HG02759 (cell line): ENCODE results near the gene DGLUCY.
A peak's percentile ranks its signal among the peaks of the same experiment; 100 is the strongest.
"Not testable (repeated sequence)": the region's sequence is repeated elsewhere in the genome, so short reads cannot be mapped to it uniquely, and the experiment has no call there.

ENCODE experiments used
- ATAC-seq: cut with Tn5 transposase; IDR thresholded peaks from one replicate; pipeline ENCODE4 v1.9.1; 2021; ENCODE audit warnings: mild to moderate bottlenecking, moderate library complexity; ENCODE audit not compliant: unreplicated experiment

Gene DGLUCY

DNA sequence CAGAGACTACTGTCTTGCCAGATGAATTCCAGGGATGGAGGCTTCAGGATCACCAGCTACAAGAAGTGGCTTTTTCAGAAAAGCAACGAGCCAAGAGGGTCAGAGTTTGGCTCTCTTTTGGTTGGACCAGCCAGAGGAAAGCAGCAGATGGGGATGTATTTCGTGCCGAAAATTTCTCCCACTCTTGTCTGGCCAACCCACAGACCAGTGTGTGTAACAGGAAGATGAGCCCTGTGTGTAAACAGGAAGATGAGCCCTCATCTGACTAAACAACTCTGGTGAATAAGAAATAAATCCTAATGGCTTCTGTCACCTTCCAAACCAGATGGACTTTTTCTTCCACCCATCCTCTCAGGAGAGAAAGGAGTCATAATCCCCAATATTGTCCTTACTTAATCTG lies 117.6 kb downstream of the DGLUCY start:
- no peak for ATAC-seq

DNA sequence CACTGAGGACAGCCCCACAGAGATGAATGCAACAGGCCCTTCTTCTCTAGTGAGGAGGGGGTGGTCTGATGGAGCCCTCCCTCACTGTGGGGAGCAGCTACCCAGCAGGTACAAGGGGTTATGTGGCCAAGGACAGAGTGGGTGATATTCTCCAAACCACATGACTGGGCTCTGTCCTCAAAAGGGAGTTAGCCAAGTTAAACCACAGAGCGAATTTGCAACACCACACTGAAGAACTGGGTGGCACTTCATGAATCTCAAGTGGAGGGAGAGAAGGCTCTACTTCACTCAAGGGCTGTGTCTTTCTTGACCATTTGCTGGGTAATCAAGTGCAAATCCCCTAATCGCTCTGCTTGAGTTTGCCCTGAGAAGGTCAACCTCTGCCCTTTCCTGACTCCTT lies 118.2 kb downstream of the DGLUCY start:
- no peak for ATAC-seq

DNA sequence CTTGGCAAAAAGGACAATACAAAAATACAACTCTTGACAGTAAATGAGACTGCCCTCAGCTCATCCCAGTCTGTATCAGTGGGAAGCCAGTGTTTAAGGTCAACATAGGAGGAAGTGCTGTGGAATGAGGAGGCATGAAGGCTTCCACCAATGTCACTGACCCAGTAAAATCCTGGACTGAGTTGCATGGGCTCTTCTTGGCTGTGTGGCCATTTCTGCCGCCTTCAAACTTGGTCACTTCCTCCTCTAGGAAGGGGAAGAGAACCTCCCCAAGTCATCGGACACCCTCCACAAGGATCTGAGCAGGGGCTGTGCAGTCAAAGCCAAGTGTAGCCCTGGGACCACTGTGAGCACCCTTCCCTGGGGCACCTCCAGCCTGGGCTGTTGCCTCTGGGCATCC lies 118.7 kb downstream of the DGLUCY start:
- no peak for ATAC-seq

DNA sequence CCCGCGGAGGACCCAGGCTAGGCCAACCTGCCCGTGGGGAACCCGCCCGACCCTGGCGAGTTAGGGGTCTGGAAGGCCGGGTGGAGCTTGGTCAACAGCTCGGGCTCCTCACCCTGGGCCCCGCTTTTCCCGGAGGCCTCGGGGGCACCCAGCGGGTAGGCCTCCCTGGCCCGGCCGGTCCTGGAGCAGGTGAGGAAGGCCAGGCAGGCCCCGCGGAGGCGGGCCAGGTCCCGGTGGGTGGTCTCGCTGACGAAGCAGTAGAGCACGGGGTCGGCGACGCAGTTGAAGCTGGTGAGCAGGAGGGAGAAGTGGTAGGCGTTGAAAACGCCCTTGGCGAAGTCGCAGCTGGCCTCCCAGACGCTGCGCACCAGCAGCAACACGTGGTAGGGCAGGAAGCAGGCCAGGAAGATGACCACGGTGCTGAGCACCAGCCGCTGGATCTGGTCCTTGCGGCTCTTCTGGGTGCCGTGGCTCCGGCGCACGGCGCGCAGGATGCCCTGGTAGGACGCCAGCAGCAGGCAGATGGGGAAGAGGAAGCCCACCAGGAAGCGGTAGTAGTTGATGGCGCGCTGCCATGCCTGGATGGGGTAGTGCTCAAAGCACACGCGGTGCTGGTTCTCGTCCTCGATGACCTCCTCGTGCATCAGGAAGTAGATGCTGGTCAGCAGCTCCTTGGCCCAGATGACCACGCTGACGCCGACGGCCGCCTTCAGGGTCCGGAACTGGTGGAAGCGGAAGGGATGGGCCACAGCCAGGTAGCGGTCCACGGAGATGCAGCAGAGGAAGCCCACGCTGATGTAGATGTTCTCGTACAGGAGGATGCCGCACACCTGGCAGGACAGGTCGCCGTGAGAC lies 120.3 kb downstream of the DGLUCY start:
- no peak for ATAC-seq

DNA sequence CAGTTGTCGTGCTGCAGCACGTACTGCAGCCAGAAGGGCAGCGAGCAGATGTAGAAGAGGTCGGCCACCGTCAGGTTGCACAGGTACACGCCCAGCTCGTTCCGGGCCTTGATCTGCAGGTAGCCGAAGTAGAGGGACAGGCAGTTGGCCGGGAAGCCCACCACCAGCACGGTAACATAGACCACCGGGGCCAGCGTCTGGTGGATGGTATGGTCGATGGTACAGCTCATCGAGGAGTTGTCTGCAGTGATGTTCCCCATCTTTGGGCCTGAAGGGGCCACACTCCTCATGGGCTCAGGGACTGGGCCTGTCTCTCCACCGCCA lies 120.9 kb downstream of the DGLUCY start:
- no peak for ATAC-seq

DNA sequence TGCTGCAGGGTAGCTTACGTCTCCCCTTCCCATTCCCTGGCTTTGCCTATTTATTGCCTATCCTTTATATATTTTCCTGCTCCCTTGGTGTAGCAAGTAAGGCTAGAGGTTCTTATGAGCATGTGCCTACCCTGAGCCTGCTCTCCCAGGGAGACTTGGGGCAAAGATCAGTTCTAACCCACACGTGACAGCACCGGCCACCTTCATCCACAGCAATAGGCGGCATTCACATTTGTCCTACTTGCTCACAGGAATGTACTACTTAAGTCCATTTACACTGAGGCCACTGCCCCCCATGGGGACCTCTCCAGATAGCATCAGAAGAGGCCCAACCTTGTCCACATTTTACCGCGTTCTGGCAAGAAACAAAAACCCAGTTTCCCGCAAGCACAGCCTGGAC lies 122.0 kb downstream of the DGLUCY start:
- ATAC-seq, result no peak

DNA sequence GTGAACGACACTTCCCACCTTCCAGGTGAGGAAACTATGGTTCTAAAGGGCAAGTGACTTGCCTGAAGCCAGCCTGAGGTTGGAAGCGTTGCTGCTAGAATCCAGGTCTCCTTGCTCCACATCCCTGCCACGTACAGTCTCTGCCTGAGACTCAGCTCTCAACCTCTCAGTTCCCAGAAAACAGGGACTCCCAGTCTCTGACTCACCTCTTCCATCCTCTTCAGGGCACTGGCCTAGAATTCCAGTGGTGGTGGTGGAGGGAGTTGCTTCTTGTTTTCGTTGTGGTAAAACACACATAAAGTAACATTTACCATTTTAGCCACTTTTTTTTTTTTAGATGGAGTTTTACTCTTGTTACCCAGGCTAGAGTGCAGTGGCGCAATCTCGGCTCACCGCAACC lies 123.3 kb downstream of the DGLUCY start:
- no peak for ATAC-seq

DNA sequence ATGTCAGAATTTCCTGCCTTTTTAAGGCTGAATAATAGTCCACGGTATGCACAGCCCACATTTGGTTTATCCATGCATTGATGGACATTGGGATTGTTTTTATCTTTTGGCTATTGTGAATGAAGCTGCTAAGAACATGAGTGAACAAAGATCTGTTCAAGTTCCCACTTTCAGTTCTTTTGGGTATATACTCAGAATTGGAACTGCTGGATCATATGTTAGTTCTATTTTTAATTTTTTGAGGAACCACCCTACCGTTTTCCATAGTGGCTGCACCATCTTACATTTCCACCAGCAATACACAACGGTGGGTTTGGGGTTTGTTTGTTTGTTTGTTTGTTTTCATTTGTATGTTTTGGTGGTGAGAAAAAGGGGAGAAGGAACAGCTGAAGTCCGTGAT lies 124.2 kb downstream of the DGLUCY start:
- no peak for ATAC-seq

DNA sequence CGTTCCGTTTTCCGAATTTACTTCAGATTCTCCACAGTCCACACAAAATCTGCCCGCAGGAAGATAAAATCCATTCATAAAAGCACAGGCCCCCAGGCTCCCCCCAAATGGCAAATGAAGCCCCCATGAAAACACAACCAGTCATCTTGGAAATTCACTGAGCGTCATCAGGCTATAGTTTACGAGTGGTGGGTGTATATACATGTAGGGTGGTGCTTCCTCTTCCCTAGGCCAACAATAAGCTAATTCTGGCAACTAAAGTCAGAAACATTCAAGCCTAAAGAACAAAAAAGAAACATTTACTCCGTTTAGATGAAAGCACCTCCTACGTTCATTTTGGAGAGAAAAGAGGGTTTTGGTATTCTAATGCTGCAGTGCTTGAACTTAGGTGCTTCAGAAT lies 124.8 kb downstream of the DGLUCY start:
- no peak for ATAC-seq

DNA sequence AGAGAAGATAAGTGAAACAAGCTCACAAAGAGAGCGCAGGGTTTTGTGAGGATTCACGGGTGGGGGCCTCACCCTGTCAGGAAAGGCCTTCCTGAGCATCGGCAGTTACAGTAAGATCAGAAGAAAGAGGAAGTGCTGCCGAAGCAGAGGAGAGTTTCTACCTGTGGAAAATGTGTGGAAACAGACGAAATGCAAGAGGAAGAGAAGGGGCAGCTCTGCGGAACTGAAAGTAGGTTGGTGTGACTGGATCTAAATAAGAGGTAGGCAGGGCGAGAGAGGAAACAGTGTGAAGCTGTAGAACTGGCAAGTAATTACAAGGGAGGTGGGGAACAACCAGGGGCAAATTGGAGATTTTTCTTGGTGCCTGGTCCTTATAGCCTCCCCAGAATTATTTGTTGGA lies 128.0 kb downstream of the DGLUCY start:
- peak; percentile 61 for ATAC-seq

DNA sequence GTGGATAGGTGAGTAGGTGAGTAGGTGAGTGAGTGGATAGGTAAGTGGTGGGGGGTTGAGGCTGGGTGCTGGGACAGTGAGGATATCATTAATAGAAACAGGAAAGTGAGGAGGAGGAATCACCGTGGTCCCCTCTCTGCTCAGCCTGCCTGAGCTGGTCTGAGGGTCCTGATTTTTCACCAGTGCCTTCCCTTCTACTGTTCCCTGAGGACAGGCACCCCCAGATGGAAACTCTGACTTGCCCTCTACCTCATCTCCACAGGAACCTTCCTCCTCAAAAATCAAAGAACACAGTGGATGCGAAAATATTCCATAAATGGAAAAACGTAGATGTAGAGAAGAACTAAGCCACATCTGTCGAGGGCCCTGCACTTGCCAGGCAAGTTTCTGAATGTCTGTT lies 128.8 kb downstream of the DGLUCY start:
- no peak for ATAC-seq

DNA sequence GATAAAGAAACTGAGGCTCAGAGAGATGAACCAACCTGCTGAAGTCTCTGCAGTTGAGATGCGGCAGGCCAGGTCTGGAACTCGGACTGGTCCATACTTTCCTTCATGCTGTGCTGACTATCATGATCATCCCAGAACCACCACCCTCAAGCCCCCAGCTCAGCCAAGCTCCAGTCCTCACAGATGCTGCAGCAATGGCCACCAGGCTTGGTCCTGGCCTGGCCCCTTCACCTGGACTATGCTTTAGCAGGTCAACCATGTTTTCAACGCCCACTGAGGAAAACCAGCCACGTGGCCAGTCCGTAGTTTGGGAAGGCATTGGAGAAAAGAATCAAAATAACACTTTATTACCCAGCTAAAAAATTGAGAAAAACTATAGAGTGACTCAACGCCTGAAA lies 129.2 kb downstream of the DGLUCY start:
- no peak for ATAC-seq

DNA sequence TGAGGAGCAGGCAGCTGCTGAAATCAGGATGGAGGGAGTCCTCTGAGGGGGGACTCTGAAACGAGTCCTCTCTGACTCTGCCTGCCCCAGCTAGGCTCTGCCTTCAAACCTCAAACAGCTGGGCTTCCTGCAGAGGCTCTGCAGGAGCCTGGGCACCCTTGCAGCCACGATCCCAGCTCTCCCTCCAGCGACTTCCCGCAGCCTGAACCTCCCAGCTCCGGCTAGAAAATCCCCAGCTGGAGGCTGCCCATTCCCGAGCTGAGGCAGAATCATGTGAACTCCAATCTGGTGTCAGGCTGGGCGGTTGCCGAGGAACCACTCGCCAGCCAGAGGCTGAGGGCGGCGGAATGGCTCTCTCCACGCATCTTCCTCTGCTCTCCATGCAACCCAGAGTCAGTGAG lies 130.6 kb downstream of the DGLUCY start, which contains the start of gene GPR68:
GPR68 (minus strand) TSS at position 204 of the 401 bp plus-strand sequence. CDS start 9,654 bp downstream, outside the sequence.
- no peak for ATAC-seq

DNA sequence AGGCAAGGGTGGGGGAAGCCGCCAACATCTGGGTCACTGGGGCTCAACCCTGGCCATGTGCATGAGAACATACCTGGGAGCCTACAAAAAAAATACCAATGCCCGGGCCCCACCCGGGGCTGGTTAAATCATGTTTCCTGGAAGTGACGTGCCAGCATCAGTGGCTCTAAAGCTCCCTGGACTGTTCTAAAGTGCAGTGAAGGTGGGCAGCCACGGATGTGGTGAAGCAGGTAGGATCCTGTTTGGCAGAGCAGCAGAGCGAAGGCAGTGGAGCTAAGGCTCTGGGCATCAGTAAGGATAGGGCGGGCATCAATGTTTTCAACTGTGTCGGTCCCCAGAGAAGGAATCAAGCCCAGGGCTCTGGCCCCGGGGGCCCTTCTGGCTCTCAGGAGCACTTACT lies 131.2 kb downstream of the DGLUCY start:
- no peak for ATAC-seq

DNA sequence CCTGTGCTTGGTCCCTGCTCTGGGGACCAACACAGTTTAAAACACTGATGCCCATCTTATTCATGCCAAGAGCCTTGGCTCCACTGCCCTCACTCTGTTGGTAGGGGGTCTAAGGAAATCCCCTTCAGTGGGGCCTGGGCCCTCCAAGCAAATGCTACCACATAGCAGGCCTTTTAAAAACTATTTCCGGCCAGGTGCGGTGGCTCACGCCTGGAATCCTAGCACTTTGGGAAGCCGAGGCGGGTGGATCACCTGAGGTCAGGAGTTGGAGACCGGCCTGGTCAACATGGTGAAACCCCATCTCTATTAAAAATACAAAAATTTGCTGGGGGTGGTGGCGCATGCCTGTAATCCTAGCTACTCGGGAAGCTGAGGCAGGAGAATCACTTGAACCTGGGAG lies 131.7 kb downstream of the DGLUCY start:
- not testable (repeated sequence) for ATAC-seq

DNA sequence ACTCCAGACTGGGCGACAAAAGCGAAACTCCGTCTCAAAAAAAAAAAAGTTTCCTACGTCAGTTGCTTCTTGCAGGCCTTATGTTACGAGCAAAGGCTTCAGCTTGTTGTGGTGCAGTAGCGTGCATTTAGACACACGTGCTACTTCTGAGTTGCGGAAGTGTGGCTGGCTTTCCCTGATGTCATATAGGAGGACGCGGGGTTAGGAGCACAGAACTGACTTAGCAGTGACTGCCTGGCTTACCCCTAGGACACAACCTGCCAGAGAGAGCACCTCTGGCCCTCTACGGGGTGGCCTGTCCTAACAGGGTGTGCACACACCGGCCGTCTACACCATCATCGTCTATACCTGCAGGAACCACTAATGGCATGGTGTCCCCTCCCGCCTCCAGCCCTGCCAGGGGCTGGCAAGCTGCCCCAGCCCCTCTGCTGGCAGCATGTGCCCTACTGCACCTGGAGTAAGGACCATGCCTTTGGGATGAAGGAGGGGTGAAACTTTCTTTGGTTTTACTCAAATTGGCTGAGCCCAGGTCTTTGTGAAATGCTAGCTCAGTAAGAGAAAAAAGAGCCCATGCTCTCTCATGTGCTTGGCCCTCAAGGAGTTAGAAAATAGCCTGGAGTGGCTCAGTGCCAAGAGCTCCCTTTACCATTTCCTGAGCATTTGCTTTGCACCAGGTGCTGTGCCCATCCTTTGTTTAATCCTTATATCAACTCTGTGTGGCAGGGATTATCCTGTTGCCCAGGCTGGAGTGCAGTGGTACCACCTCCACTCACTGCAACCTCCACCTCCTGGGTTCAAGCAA lies 132.4 kb downstream of the DGLUCY start:
- ATAC-seq, result no peak

DNA sequence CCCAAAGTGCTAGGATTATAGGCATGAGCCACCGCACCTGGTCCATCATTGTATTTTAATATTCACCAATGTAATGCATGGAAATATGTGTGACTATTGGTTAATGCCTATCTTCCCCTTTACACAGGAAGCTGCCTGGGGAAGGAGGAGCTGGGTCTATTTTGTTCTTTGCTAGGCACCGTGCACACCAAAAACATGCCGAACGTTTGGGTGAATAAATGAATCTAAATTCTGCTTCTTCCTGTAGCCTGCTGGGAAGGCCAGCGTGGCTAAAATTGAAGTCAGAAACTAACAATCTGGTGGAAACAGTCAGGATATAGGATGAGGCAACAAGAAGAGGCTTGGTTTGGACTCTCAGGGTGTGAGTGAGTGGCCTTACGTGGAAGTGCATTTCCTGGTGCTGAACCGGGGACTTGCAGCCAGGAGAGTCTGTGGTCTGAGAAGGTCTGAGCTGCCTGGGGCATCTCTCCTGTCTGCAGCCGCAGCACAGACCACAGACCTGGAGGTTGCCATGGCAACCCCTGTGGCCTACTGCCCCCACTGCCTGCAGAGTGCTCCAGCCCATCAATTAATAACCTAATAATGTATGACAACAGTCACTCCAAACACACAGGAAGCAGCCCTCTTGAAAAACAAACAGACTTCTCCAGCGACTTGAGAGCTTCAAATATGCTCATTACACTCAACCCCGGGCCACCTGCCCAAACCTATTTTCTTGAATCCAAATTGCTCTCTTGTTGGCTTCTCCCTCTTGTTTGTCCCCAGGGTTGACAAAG lies 136.2 kb downstream of the DGLUCY start:
- ATAC-seq, result peak; percentile 91

DNA sequence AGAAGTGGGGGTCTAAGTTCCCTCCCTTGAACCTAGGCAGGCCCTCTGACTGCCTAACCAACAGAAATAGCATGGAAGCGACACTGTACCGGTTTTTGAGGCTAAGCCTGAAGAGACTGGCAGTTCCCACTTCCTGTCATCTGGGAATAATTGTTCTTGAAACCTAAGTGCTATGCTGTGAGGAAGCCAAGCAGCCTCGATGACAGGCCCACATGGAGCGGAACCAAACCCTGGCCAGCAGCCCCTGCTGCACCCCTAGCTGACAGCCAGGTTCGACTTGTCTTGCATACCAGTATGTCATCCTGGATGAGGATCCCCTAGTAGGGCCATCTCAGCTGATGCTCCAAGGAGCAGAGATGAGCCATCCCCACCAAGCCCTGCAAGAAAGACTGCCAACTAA lies 137.0 kb downstream of the DGLUCY start:
- no peak for ATAC-seq

DNA sequence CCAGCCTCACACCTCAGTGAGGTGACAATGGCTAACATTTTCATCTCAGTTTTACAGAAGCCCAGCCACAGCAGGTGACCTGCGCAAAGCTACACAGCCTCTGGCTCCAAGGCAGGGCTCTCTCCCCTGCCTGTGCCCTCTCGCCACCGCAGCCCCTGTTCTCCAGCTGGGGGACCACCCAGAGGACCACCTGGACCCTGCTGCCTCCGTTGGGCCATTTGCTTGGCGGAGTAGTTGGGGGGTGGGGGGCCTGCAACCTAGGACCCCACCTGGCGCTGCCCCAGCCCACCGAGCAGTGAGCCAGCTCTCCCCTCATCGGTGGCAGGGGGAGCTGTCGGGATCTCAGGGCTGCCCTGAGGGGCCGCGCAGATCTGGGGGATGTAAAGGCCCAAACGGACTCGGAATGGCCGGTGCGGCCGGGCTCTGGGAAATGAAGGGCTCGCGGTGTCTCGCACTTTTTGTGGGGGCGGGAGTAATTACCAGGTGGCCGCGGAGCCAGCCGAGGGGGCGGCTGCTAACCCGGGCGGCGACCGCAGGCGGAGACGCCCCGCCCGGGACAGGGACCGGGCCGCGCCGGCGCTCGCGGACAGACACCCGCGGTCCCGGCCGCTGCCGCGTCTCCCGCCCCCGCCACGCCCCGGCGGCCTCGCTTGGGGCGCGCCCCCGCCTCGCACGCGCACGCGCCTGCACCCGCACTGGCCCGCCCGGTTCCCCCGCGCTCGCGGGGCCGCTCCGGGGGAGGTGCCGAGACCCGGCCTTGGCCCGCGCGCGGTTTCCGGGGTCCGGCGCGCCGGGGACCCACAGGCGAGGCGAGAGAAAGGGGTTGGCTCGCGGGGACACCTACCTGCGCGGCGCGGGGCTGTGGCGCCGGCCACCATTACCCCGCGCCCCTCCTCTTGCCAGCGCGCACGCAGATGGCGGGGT lies 139.3 kb downstream of the DGLUCY start:
- peak; percentile 23 for ATAC-seq

DNA sequence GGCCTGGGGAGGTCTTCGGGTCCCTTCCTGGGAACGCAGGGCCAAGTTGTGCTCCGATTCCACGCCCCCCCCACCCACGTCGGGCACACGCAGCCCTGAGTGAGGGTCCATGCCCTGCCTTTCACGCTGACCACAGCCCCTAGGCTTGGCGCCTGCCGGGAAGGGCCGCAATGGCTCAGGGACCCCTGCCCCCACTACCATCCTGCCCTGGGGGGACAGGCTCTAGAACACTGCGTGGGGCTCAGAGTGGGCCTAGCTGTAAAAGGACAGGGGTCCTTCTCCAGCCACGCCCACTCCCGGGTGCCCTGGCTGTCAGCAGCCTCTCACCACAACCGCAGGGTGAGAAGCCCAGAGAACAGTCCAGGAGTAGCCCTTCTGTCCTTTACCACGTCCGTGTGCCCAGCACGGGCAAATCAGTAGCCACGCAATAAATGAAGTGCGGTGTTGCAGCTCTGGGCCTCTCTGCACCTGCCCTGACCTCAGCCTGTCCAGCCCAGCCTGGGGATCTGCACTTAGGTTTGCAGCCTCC lies 140.0 kb downstream of the DGLUCY start:
- ATAC-seq, result no peak
